Ovary (tissue), 9 donors: ENCODE data around the gene ZSCAN30. TPM values are rescaled to one million over a fixed set of nuclear protein-coding genes. Genes with fewer than 3 reads are reported as not detected.

Source experiments
- DNase-seq, 5 donors: peaks; one replicate each; pipeline ENCODE4 v3.0.0-alpha.2; 2019 to 2020
- H3K27ac ChIP-seq, 2 donors: fragments of 200-600 bp; one replicate each; pipeline versions ENCODE4 v1.5.1 to v1.8.0; 2019 to 2022
- H3K27me3 ChIP-seq: fragments of 200-600 bp; one replicate; pipeline ENCODE4 v1.8.0; 2022
- H3K36me3 ChIP-seq: fragments of 200-600 bp; sonication (generic); one replicate; pipeline ENCODE4 v1.5.1; 2019
- H3K4me1 ChIP-seq: one replicate; pipeline ENCODE4 v1.8.1; 2013; ENCODE audit warnings: mild to moderate bottlenecking, moderate library complexity; ENCODE audit not compliant: insufficient read depth
- H3K4me3 ChIP-seq: fragments of 200-600 bp; sonication (generic); one replicate; pipeline ENCODE4 v1.5.1; 2017
- H3K9me3 ChIP-seq, 2 donors: fragments of 200-600 bp in 1 of 2; sonication (generic) in 1 of 2; one replicate each; pipeline versions ENCODE4 v1.5.1 to v1.8.1; 2013 to 2019; ENCODE audit warnings: mild to moderate bottlenecking in 1 of 2, moderate library complexity in 1 of 2
- EP300 ChIP-seq: sonication (generic); formaldehyde crosslinking; IDR thresholded peaks from one replicate; pipeline ENCODE4 v1.6.1; 2017; ENCODE audit warnings: antibody characterized with exemption
- POLR2A ChIP-seq: fragments of 450-650 bp; IDR thresholded peaks from one replicate; pipeline ENCODE4 v1.6.1; 2017; ENCODE audit warnings: antibody characterized with exemption, mild to moderate bottlenecking, moderate library complexity
- WGBS, 3 donors: extraction: QIAGEN DNeasy Blood & Tissue Kit in 1 of 3; methylation state at CpG; one replicate each; pipeline versions ENCODE4 v1.1.5 to v1.1.7; 2013 to 2017; 5-methylcytosine and 5-hydroxymethylcytosine counted together
- intact Hi-C, 4 donors: fragments of 100-400 bp; cut with DNase I; formaldehyde crosslinking; loops; one replicate each; pipeline versions ENCODE4 v1.11.0 to v1.15.1; 2022 to 2023
- polyA plus RNA-seq, 2 donors: library from polyadenylated mRNA; stranded (reverse); fragments of 200-250 nt in 1 of 2; fragments of 350-450 nt in 1 of 2; fragmentation: Illumina TruSeq in 1 of 2; extraction: RNeasy Lipid Tissue Mini Kit (QIAGEN cat#74804) in 1 of 2; gene quantifications; one replicate each; pipeline ENCODE4 v1.2.3, GENCODE V29; 2013 to 2014
- total RNA-seq, 7 donors: library from RNA; depleted of rRNA in 2 of 7; stranded (reverse); fragments of >200 nt in 2 of 7; fragmentation: NEBNext Ultra II Directional in 3 of 7; extraction: Animal tissue kit (Norgen Biotek cat#: 25700) in 3 of 7; gene quantifications; one replicate each; pipeline versions ENCODE4 v1.1.0 to v1.2.4, GENCODE V29; 2016 to 2023
- TF ChIP-seq, protein P1 (sequence below), 3 donors: fragments of 450-650 bp in 2 of 3; fragments of 200-600 bp in 1 of 3; IDR thresholded peaks; one replicate each; pipeline versions ENCODE4 v1.5.1 to v1.8.0; 2016 to 2022; ENCODE audit warnings: antibody characterized with exemption in 3 of 3, mild to moderate bottlenecking in 1 of 3
- donor health status: DM: no; HTN: no; CAD: no; lungs with moderate emphysema.
- donor health status: DM: no; HTN: no; CAD: no.
- donor health status: Bipolar disorder and iron deficiency.
- donor health status: DM: yes; HTN: yes; CAD: no.
- donor health status: DM: no; HTN: no; CAD: no.
- donor health status: DM: yes; HTN: yes; CAD: no.

ZSCAN30 gene
- total and polyA plus RNA-seq, 9 donors = 7.0 to 18.3 (median 13.8) TPM

GRCh38 chr18:35334212-35334611, 44.2 kb upstream of the ZSCAN30 start:
- Histone ChIP-seq H3K27ac (no peak overlapping the region), H3K4me3 (no peak overlapping the region), H3K27me3 (no peaks in the 10 kb centered on the region), H3K36me3 (no peaks in the 10 kb centered on the region), H3K9me3 (no peaks in the 10 kb centered on the region), H3K4me1 (no peaks in the 10 kb centered on the region)
- 92 to 100% (median 100%) methylated on average over 1 of the region's 1 CpG for WGBS, 3 donors
- no peak for DNase-seq
- TF ChIP-seq POLR2A = no peak
- no peak for TF ChIP-seq EP300
- TF ChIP-seq, protein P1, sequence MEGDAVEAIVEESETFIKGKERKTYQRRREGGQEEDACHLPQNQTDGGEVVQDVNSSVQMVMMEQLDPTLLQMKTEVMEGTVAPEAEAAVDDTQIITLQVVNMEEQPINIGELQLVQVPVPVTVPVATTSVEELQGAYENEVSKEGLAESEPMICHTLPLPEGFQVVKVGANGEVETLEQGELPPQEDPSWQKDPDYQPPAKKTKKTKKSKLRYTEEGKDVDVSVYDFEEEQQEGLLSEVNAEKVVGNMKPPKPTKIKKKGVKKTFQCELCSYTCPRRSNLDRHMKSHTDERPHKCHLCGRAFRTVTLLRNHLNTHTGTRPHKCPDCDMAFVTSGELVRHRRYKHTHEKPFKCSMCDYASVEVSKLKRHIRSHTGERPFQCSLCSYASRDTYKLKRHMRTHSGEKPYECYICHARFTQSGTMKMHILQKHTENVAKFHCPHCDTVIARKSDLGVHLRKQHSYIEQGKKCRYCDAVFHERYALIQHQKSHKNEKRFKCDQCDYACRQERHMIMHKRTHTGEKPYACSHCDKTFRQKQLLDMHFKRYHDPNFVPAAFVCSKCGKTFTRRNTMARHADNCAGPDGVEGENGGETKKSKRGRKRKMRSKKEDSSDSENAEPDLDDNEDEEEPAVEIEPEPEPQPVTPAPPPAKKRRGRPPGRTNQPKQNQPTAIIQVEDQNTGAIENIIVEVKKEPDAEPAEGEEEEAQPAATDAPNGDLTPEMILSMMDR (IDR thresholded peaks at IDR 0.05) = no peak
- intact Hi-C loops = no loop called here

GRCh38 chr18:35331367-35332087, 41.5 kb upstream of the ZSCAN30 start:
- DNase-seq = no peak
- no peaks in the 10 kb centered on the region for H3K9me3 ChIP-seq
- no peaks in the 10 kb centered on the region for H3K4me1 ChIP-seq
- no peaks in the 10 kb centered on the region for H3K27me3 ChIP-seq
- intact Hi-C loops = no loop called here
- TF ChIP-seq POLR2A (no peak), EP300 (no peak)
- TF ChIP-seq, protein P1 (IDR thresholded peaks at IDR 0.05) = no peak
- H3K4me3 ChIP-seq = no peak overlapping the region
- H3K36me3 ChIP-seq = no peaks in the 10 kb centered on the region
- no peak overlapping the region for H3K27ac ChIP-seq
- 68 to 82% (median 76%) methylated on average over 4 of the region's 4 CpGs for WGBS, 3 donors

DNA sequence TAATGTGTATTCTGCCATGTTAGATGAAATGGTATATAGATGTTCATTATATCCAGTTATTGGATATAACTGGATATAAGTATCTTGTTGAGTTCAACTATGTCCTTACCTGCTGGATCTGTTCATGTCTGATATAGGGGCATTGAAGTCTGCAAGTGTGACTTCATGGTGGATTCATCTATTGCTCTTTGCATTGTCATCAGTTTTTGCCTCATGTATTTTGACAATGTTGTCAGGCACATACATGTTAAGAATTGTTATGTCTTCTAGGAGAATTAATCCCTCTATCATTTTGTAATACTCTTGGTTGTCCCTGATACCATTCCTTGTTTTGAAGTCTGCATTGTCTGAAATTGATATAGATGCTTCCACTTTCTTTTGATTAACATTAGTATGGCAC, 38.8 kb upstream of the ZSCAN30 start:
- Histone ChIP-seq H3K4me3 (no peak overlapping the region), H3K27ac (no peak overlapping the region), H3K36me3 (no peaks in the 10 kb centered on the region), H3K9me3 (no peaks in the 10 kb centered on the region), H3K4me1 (no peaks in the 10 kb centered on the region), H3K27me3 (no peaks in the 10 kb centered on the region)
- TF ChIP-seq POLR2A (no peak), EP300 (no peak)
- TF ChIP-seq, protein P1 (IDR thresholded peaks at IDR 0.05) = no peak
- intact Hi-C loops = no loop called here
- no peak for DNase-seq

DNA sequence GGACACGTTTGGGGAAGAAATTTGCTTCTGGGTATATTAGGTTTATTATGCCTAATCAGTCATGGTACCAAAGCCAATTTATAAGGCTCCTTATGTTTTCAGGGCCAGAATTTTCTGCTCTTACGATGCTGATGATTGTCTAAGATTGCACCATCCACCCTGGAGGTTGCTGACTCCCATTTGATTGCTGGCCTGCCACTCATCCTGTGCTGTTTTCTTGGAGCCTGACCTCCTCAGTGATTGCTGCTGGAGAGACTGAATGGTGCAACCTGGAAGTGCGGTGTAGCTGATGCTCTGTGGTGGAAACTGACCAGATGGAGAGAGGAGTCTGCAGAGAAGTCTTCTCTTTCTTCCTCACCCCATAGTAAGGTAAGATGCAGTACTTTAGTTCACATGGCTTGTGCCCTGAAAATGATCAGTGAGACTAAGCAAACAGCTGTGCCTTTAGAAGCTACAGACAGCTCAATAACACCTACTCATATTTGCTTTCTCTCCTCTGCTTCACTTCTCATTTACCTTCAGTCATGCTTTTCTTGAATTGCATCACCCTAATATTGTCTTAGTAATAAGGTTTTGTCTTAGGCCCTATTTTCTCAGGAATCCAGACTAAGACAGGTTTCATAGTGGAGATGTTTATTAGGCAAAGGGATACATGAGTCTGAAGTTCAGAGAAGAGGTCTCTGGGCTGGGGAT, 36.8 kb upstream of the ZSCAN30 start:
- Histone ChIP-seq H3K4me1 (no peaks in the 10 kb centered on the region), H3K27ac (no peak overlapping the region), H3K9me3 (no peaks in the 10 kb centered on the region), H3K4me3 (no peak overlapping the region), H3K36me3 (no peaks in the 10 kb centered on the region), H3K27me3 (no peaks in the 10 kb centered on the region)
- intact Hi-C loops = no loop called here
- TF ChIP-seq, protein P1 (IDR thresholded peaks at IDR 0.05) = no peak
- TF ChIP-seq POLR2A = no peak
- TF ChIP-seq EP300 = no peak
- no peak for DNase-seq
- 52 to 75% (median 54%) methylated on average over 3 of the region's 3 CpGs for WGBS, 3 donors
